Fibroblast of villous mesenchyme (primary cell): ENCODE measurements around the gene EZR. TPM values are rescaled to one million over a fixed set of nuclear protein-coding genes. Genes with fewer than 3 reads are reported as not detected.

Source experiments
- DNase-seq: peaks from one replicate; pipeline ENCODE4 v3.0.0-alpha.2; 2010; ENCODE audit warnings: low read depth
- H3K4me3 ChIP-seq: 2 replicates; pipeline ENCODE4 v1.5.1; 2011; ENCODE audit warnings: low read depth, mild to moderate bottlenecking, low read length
- CTCF ChIP-seq: IDR thresholded peaks from 2 replicates; pipeline ENCODE4 v1.5.1; 2012; ENCODE audit warnings: low read depth, mild to moderate bottlenecking, low read length; ENCODE audit not compliant: insufficient read depth
- total RNA-seq: library from RNA; depleted of rRNA; stranded (reverse); fragments of >200 nt; gene quantifications from 2 replicates; pipeline ENCODE4 v1.2.3, GENCODE V29; 2012

Gene EZR
- total RNA-seq, 1 donor = 100 TPM

GRCh38 chr6:158769771-158770432 is 49.3 kb downstream of the EZR start:
- DNase-seq = no peak
- no peak for TF ChIP-seq CTCF
- H3K4me3 ChIP-seq = no peak overlapping the region

GRCh38 chr6:158769234-158769770 is 49.9 kb downstream of the EZR start:
- no peak for TF ChIP-seq CTCF
- DNase-seq = no peak
- H3K4me3 ChIP-seq = no peak overlapping the region

- no peak for TF ChIP-seq CTCF
- H3K4me3 ChIP-seq = no peak overlapping the region
- no peak for DNase-seq
Measured at GRCh38 chr6:158768436-158768835, 50.7 kb downstream of the EZR start.

GRCh38 chr6:158767709-158768108 is 51.5 kb downstream of the EZR start:
- H3K4me3 ChIP-seq = no peak overlapping the region
- no peak for TF ChIP-seq CTCF
- no peak for DNase-seq

GRCh38 chr6:158766621-158767455 is 52.3 kb downstream of the EZR start:
- no peak overlapping the region for H3K4me3 ChIP-seq
- no peak for DNase-seq
- no peak for TF ChIP-seq CTCF

- H3K4me3 ChIP-seq = no peak overlapping the region
- TF ChIP-seq CTCF = no peak
- no peak for DNase-seq
Measured at GRCh38 chr6:158765499-158766068, 53.6 kb downstream of the EZR start.
